Measurements from ENCODE around the gene SAP130.

Gene SAP130

GRCh38 chr2:128012698-128013097 is 15.2 kb downstream of the SAP130 start:
- DNase-seq (ENCODE audit: low read depth), result no peak
- TF ChIP-seq CTCF (IDR thresholded peaks at IDR 0.05; ENCODE audit: low read length, missing control alignments), result no peak
- no peak overlapping the region for H3K4me3 ChIP-seq (replicated peaks; ENCODE audit: low read depth, low read length)

- no peak for DNase-seq (ENCODE audit: low read depth)
- H3K4me3 ChIP-seq (replicated peaks; ENCODE audit: low read depth, low read length), result no peak overlapping the region
- TF ChIP-seq CTCF (IDR thresholded peaks at IDR 0.05; ENCODE audit: low read length, missing control alignments), result no peak
Measured at GRCh38 chr2:128008074-128008672, 19.7 kb downstream of the SAP130 start.

- DNase-seq (ENCODE audit: low read depth), result no peak
- no peak overlapping the region for H3K4me3 ChIP-seq (replicated peaks; ENCODE audit: low read depth, low read length)
- TF ChIP-seq CTCF (IDR thresholded peaks at IDR 0.05; ENCODE audit: low read length, missing control alignments), result no peak
Measured at GRCh38 chr2:128004509-128004908, 23.4 kb downstream of the SAP130 start.

- no peak for TF ChIP-seq CTCF (IDR thresholded peaks at IDR 0.05; ENCODE audit: low read length, missing control alignments)
- no peak for DNase-seq (ENCODE audit: low read depth)
- no peak overlapping the region for H3K4me3 ChIP-seq (replicated peaks; ENCODE audit: low read depth, low read length)
Measured at GRCh38 chr2:128003463-128003862, 24.4 kb downstream of the SAP130 start.

- no peak for TF ChIP-seq CTCF (IDR thresholded peaks at IDR 0.05; ENCODE audit: low read length, missing control alignments)
Measured at GRCh38 chr2:127996160-127996559, 31.7 kb downstream of the SAP130 start.

GRCh38 chr2:127995725-127996124 is 32.1 kb downstream of the SAP130 start:
- DNase-seq (ENCODE audit: low read depth), result no peak
- no peak overlapping the region for H3K4me3 ChIP-seq (replicated peaks; ENCODE audit: low read depth, low read length)
- TF ChIP-seq CTCF (IDR thresholded peaks at IDR 0.05; ENCODE audit: low read length, missing control alignments), result no peak

More at GRCh38 chr2:127996160-127996559, 31.7 kb downstream of the SAP130 start:
- H3K4me3 ChIP-seq (replicated peaks; ENCODE audit: low read depth, low read length), result no peak overlapping the region
- no peak for DNase-seq (ENCODE audit: low read depth)

GRCh38 chr2:127993659-127994058 is 34.2 kb downstream of the SAP130 start:
- no peak for TF ChIP-seq CTCF (IDR thresholded peaks at IDR 0.05; ENCODE audit: low read length, missing control alignments)
- DNase-seq (ENCODE audit: low read depth), result no peak
- no peak overlapping the region for H3K4me3 ChIP-seq (replicated peaks; ENCODE audit: low read depth, low read length)
